ENCODE measurements around the gene RUNX2.

The RUNX2 gene

DNA sequence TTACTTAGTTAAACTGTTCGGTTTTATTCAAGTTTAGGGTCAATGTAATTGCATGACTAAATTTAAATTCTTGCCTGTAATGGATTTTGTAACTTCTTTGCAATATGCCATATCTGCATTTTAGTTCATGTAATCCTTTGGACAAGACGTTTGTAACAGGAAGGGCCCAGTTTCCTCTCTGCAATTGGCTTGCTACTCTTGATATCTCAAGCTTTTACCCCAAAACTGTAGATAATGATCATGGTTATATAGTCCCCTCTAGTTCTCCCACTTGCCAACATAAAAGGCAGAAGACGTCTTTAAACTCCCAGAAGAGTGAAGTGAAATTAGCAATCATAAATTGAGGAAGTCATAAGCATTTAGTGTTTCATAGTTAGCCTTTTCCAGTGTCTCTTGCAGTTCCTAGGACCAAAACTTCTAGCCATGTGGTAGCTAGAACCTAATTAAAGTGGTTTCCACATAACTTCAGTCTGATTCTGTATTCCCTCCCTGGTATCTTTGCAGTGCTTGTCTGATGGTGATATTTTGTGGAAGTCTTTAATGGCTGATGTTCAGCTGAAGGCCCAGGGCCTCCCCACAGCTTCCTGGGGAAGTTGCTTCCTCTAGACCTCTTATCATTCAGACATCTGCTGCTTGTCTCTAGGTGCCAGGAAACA lies 167.4 kb downstream of the RUNX2 start:
- Histone ChIP-seq H3K36me3 (ENCODE audit: control insufficient read depth, low read depth, low read length) (no peaks in the 10 kb centered on the region), H3K4me1 (ENCODE audit: control insufficient read depth, low read depth, low read length) (peaks cover 6% of the 10 kb centered on the region), H3K27ac (ENCODE audit: low read length) (no peak overlapping the region), H3K4me3 (ENCODE audit: low read length) (no peak overlapping the region), H3K27me3 (ENCODE audit: control insufficient read depth, insufficient read depth, low read length) (no peaks in the 10 kb centered on the region), H3K9me3 (ENCODE audit: control insufficient read depth, low read depth, low read length) (no peaks in the 10 kb centered on the region), H3K9ac (ENCODE audit: low read length) (no peak overlapping the region)

DNA sequence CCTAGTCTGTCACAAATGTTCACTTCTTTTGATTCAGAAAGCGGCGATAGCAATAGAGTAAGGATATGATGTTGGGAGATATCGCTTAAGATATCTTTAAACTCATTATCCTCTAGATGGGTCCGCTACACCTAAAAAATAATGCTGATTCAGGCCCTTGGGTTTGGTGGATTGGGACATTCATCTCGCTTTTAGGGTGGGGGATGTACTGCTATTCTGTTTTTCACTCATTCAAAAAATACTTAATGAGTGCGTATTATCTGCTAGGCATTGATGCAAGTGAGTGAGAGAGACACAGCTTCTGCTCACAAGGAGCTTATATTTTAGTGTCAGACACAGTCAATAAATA lies 167.9 kb downstream of the RUNX2 start:
- Histone ChIP-seq H3K9me3 (ENCODE audit: control insufficient read depth, low read depth, low read length) (no peaks in the 10 kb centered on the region), H3K36me3 (ENCODE audit: control insufficient read depth, low read depth, low read length) (no peaks in the 10 kb centered on the region), H3K27ac (ENCODE audit: low read length) (no peak overlapping the region), H3K4me3 (ENCODE audit: low read length) (no peak overlapping the region), H3K9ac (ENCODE audit: low read length) (no peak overlapping the region), H3K27me3 (ENCODE audit: control insufficient read depth, insufficient read depth, low read length) (no peaks in the 10 kb centered on the region), H3K4me1 (ENCODE audit: control insufficient read depth, low read depth, low read length) (peaks cover 6% of the 10 kb centered on the region)

DNA sequence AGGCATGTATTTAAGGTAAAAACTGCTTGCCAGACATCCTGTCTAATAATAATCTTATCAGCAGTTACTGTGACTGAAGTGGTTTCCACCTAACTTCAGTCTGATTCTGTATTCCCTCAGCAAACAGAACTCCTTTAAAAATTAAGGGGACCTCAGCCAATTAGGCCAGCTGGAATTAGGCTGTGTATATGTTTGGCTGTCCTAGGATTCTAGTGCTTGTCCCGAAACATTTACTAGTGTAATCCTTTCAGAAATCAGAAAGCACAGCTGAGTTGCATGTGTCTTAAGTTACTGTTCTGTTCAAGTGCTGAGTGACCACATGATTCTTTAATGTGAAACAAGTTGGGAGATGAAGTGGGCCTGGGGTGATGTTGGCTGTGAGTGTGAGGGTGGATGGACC lies 170.5 kb downstream of the RUNX2 start:
- H3K36me3 ChIP-seq (ENCODE audit: control insufficient read depth, low read depth, low read length), result no peaks in the 10 kb centered on the region
- no peaks in the 10 kb centered on the region for H3K27me3 ChIP-seq (ENCODE audit: control insufficient read depth, insufficient read depth, low read length)
- no peak overlapping the region for H3K27ac ChIP-seq (ENCODE audit: low read length)
- H3K9ac ChIP-seq (ENCODE audit: low read length), result no peak overlapping the region
- H3K4me1 ChIP-seq (ENCODE audit: control insufficient read depth, low read depth, low read length), result no peaks in the 10 kb centered on the region
- H3K9me3 ChIP-seq (ENCODE audit: control insufficient read depth, low read depth, low read length), result no peaks in the 10 kb centered on the region
- no peak overlapping the region for H3K4me3 ChIP-seq (ENCODE audit: low read length)

DNA sequence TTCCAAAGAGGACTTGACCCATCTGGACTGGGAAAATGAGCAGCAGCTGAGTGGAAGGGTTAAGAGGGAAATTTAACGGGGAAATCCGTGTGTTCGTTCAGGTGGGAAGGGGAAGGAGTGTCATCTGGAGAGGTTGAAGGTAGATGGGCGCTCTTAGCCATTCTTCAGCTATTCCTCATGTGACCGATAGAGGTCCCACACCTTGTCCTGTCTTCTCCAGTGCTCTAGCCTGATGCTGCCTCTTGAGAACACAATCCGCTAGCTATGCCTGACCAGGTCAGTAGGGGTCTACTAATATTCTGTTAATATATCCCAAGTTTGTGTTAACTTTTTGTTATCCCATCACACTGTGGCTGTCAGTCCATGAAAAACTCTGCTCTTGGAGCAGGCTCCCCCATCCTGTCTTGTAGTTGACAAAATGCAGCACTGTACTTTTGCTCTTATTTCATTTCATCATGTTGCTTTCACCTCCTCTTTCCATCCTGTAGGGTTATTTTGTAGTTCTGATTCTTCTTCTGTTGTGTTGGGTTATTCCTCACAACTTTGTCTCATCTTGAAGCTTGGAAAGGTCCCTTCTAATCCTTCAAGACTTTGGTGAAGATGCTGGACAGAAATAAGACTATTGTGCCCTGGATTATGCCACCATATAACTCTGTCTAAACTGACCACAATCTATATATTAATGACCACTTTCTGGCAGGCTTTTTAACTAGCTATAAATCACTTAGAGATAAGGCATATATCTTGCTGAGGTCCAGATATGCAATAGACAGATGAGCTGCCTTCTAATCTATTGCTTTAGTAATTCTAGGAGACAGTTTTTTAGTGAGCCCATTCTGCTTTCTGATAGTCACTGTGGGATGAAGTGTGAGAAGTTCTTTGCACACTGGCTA lies 173.0 kb downstream of the RUNX2 start:
- Histone ChIP-seq H3K27ac (ENCODE audit: low read length) (no peak overlapping the region), H3K4me3 (ENCODE audit: low read length) (no peak overlapping the region), H3K36me3 (ENCODE audit: control insufficient read depth, low read depth, low read length) (no peaks in the 10 kb centered on the region), H3K4me1 (ENCODE audit: control insufficient read depth, low read depth, low read length) (peaks cover 15% of the 10 kb centered on the region), H3K27me3 (ENCODE audit: control insufficient read depth, insufficient read depth, low read length) (no peaks in the 10 kb centered on the region), H3K9ac (ENCODE audit: low read length) (no peak overlapping the region), H3K9me3 (ENCODE audit: control insufficient read depth, low read depth, low read length) (no peaks in the 10 kb centered on the region)

DNA sequence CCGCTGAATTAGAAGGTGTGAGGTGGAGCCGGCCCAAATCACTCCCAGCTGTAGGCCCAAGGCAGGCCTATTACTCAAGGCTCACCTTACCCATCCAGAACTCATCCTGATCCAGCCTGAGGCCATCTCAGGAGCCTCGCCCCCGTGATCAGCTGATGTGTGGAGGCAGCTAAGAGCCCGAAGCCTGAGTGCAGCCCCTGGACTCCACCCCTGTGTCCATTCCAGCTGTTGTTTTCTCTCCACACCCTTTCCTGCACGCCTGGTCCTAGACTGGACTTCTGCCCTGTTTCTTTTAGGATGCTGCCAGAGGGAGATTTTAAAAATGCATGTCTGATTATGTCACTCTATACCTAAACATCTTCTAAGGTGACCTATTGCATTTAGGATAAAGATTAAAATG lies 174.3 kb downstream of the RUNX2 start:
- no peak overlapping the region for H3K9ac ChIP-seq (ENCODE audit: low read length)
- peaks cover 15% of the 10 kb centered on the region for H3K4me1 ChIP-seq (ENCODE audit: control insufficient read depth, low read depth, low read length)
- no peaks in the 10 kb centered on the region for H3K36me3 ChIP-seq (ENCODE audit: control insufficient read depth, low read depth, low read length)
- H3K4me3 ChIP-seq (ENCODE audit: low read length), result no peak overlapping the region
- no peak overlapping the region for H3K27ac ChIP-seq (ENCODE audit: low read length)
- H3K27me3 ChIP-seq (ENCODE audit: control insufficient read depth, insufficient read depth, low read length), result no peaks in the 10 kb centered on the region
- H3K9me3 ChIP-seq (ENCODE audit: control insufficient read depth, low read depth, low read length), result no peaks in the 10 kb centered on the region

DNA sequence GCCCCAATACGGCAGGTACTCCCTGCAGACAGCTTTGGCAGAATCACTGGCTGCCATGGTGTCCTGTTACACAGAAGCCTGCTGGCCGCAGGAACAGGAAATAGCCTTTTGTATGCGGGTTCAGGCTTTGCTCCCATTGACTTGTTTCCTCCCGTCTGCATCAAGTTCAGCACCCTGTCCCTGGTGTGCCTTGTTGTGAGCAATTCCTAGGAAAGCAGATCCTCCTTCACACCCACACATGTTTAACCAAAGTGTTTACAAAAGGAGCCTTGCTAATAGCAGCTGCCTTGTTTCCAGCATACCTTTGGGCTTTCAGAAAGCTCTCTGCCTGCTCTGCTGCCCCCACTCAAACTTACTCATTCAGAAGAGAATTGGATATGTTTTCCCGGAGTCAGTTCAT lies 176.8 kb downstream of the RUNX2 start:
- Histone ChIP-seq H3K27ac (ENCODE audit: low read length) (no peak overlapping the region), H3K36me3 (ENCODE audit: control insufficient read depth, low read depth, low read length) (no peaks in the 10 kb centered on the region), H3K9ac (ENCODE audit: low read length) (no peak overlapping the region), H3K4me3 (ENCODE audit: low read length) (peak overlapping the region; percentile 11), H3K9me3 (ENCODE audit: control insufficient read depth, low read depth, low read length) (no peaks in the 10 kb centered on the region), H3K27me3 (ENCODE audit: control insufficient read depth, insufficient read depth, low read length) (no peaks in the 10 kb centered on the region), H3K4me1 (ENCODE audit: control insufficient read depth, low read depth, low read length) (peaks cover 15% of the 10 kb centered on the region)

DNA sequence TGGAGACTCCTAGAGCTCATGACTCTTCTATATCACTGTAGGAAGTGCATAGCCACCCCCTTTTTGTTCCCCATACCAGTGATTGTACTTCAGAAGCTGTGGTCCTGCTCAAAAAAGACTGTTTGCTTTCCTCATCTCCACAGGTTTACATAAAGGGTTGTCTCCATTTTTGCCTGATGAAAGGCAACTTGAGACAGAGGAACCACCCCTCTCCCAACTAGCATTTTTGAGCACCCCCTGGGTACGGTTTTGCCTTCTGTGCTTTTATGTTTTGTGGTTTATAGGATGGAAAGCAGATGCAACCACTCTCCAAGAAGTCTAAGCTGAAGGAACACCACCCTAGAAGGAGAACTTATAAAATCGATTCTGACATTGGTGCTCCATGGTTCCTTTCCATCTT lies 177.3 kb downstream of the RUNX2 start:
- Histone ChIP-seq H3K4me3 (ENCODE audit: low read length) (no peak overlapping the region), H3K27ac (ENCODE audit: low read length) (no peak overlapping the region), H3K27me3 (ENCODE audit: control insufficient read depth, insufficient read depth, low read length) (no peaks in the 10 kb centered on the region), H3K4me1 (ENCODE audit: control insufficient read depth, low read depth, low read length) (peaks cover 15% of the 10 kb centered on the region), H3K36me3 (ENCODE audit: control insufficient read depth, low read depth, low read length) (no peaks in the 10 kb centered on the region), H3K9ac (ENCODE audit: low read length) (no peak overlapping the region), H3K9me3 (ENCODE audit: control insufficient read depth, low read depth, low read length) (no peaks in the 10 kb centered on the region)

DNA sequence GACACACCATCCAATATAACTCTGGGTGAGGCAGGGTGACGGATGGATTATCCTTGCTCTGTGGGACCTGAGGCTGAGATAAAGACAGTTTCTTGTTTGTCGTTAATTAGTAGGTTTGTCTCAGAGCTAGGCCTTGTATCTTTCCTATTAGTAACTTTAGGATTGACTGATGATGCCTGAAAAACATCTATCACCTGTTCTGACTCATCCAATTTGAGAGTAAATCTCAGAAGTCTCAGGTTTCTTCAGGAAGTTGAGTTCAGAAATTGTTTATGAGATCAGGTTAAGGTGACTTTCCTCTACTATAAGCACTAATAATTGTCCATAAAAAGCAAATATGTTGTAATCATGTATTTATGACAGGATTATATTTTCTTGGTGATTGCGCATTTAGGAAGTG lies 179.1 kb downstream of the RUNX2 start:
- H3K9ac ChIP-seq (ENCODE audit: low read length), result no peak overlapping the region
- no peaks in the 10 kb centered on the region for H3K9me3 ChIP-seq (ENCODE audit: control insufficient read depth, low read depth, low read length)
- no peaks in the 10 kb centered on the region for H3K36me3 ChIP-seq (ENCODE audit: control insufficient read depth, low read depth, low read length)
- no peak overlapping the region for H3K4me3 ChIP-seq (ENCODE audit: low read length)
- peaks cover 20% of the 10 kb centered on the region for H3K4me1 ChIP-seq (ENCODE audit: control insufficient read depth, low read depth, low read length)
- no peak overlapping the region for H3K27ac ChIP-seq (ENCODE audit: low read length)
- no peaks in the 10 kb centered on the region for H3K27me3 ChIP-seq (ENCODE audit: control insufficient read depth, insufficient read depth, low read length)

DNA sequence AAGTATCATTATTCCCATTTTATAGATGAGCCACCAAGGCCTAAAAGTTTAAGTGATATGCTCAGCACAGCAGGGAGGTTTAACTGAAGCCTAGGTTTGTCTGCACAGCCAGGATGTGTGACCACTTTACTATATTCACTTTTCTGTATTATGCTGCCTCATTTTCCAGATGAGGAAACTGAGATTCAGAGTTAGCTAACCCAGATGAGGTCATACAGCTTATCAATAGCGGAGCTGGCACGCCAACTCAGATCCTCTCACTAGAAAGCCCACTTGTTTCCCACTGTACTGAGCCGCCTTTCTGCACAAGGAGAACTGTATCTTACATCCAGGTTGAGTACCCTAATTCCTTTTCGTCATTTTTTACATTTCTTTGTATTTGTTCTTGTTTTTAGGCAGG lies 181.3 kb downstream of the RUNX2 start:
- Histone ChIP-seq H3K27ac (ENCODE audit: low read length) (no peak overlapping the region), H3K9me3 (ENCODE audit: control insufficient read depth, low read depth, low read length) (no peaks in the 10 kb centered on the region), H3K4me1 (ENCODE audit: control insufficient read depth, low read depth, low read length) (peaks cover 38% of the 10 kb centered on the region), H3K9ac (ENCODE audit: low read length) (no peak overlapping the region), H3K36me3 (ENCODE audit: control insufficient read depth, low read depth, low read length) (no peaks in the 10 kb centered on the region), H3K4me3 (ENCODE audit: low read length) (no peak overlapping the region), H3K27me3 (ENCODE audit: control insufficient read depth, insufficient read depth, low read length) (no peaks in the 10 kb centered on the region)

DNA sequence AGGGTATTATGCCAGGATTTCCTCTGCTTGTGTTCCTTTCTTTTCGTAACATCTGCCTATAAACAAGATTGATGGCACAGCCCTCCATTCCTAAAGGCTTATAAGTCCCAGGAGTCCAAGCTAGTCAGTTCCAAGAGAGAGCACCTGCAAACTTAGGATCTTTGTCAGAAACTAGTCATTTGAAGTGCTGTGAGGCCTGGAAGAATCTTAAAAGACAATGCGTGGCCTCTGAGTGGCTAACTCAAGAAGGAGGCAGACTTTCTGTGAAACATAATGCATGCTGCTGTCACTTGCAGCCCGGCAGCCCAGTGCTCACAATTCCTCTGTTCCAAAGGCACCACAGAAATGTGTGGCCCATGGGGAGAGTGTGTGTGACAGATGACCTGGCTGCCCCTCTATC lies 184.6 kb downstream of the RUNX2 start:
- peaks cover 32% of the 10 kb centered on the region for H3K4me1 ChIP-seq (ENCODE audit: control insufficient read depth, low read depth, low read length)
- H3K27me3 ChIP-seq (ENCODE audit: control insufficient read depth, insufficient read depth, low read length), result no peaks in the 10 kb centered on the region
- no peaks in the 10 kb centered on the region for H3K9me3 ChIP-seq (ENCODE audit: control insufficient read depth, low read depth, low read length)
- no peak overlapping the region for H3K27ac ChIP-seq (ENCODE audit: low read length)
- H3K9ac ChIP-seq (ENCODE audit: low read length), result no peak overlapping the region
- H3K36me3 ChIP-seq (ENCODE audit: control insufficient read depth, low read depth, low read length), result no peaks in the 10 kb centered on the region
- no peak overlapping the region for H3K4me3 ChIP-seq (ENCODE audit: low read length)

DNA sequence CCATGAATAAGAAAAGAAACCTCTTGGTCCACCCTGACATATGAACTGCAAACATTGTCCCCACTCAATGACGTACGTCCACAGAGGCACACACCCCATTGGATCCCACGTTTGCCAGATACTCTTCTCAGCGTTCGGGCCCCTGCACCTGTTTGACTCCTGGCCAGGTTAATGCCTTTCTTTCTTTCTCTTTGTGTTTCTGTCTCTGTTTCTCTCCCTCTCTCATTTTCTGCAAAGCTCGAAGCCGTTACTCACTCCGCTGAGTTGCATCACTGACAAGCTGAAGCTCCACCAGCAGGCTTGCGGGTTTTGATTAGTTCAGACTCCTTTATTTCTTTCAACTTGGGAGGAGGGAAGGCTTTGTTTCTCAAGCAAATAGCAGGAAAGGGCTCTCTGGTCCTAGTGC lies 185.1 kb downstream of the RUNX2 start:
- Histone ChIP-seq H3K4me1 (ENCODE audit: control insufficient read depth, low read depth, low read length) (peaks cover 32% of the 10 kb centered on the region), H3K4me3 (ENCODE audit: low read length) (no peak overlapping the region), H3K27ac (ENCODE audit: low read length) (no peak overlapping the region), H3K9ac (ENCODE audit: low read length) (no peak overlapping the region), H3K9me3 (ENCODE audit: control insufficient read depth, low read depth, low read length) (no peaks in the 10 kb centered on the region), H3K36me3 (ENCODE audit: control insufficient read depth, low read depth, low read length) (no peaks in the 10 kb centered on the region), H3K27me3 (ENCODE audit: control insufficient read depth, insufficient read depth, low read length) (no peaks in the 10 kb centered on the region)

DNA sequence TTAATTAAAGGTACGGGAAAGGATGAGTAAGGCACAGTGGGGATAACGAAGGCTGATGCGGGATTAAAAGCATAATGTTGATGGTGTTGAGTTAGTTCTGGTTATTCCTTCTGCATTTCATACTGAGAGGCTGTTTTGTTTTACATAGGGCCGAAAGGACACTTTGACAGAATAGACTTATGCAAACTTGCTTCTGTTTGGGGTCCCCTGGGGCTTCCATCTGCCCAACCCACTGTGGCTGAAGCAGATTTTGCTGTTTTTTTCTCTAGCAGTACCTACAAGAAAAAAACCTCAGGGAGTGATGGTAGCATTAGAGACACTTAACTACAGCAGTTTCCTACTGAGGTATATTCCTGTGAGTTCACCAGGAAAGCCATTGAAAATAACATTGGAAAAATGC lies 185.7 kb downstream of the RUNX2 start:
- peaks cover 32% of the 10 kb centered on the region for H3K4me1 ChIP-seq (ENCODE audit: control insufficient read depth, low read depth, low read length)
- no peaks in the 10 kb centered on the region for H3K36me3 ChIP-seq (ENCODE audit: control insufficient read depth, low read depth, low read length)
- no peaks in the 10 kb centered on the region for H3K9me3 ChIP-seq (ENCODE audit: control insufficient read depth, low read depth, low read length)
- H3K4me3 ChIP-seq (ENCODE audit: low read length), result no peak overlapping the region
- no peak overlapping the region for H3K27ac ChIP-seq (ENCODE audit: low read length)
- H3K27me3 ChIP-seq (ENCODE audit: control insufficient read depth, insufficient read depth, low read length), result no peaks in the 10 kb centered on the region
- no peak overlapping the region for H3K9ac ChIP-seq (ENCODE audit: low read length)

Measured in iPS-18a (cell line).